ENCODE results near the gene ANKRD6.
"Not testable (repeated sequence)": the region's sequence is repeated elsewhere in the genome, so short reads cannot be mapped to it uniquely, and the experiment has no call there.

ANKRD6 gene

DNA sequence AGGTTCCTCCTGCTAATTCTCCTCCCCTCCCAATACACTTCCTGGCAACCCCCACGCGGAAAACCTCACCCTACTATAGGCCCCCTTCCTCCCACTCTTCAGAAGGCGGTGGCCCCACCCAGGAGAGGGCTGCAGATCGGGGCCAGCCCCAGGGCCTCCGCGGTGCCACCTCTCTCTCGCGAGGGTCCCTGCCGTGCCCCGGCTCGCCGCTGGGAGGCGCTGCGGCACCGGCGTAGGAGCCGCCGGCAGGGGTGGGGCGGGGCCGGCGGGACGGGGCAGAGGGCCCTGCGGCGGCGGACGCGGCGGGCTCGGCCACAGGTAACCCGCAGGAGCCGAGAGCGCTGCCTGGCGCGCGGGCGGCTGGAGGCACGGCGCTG lies at the start of gene ANKRD6:
Gene ANKRD6, plus strand, starts transcription at position 278 of the 377 bp plus-strand sequence. CDS start 133,825 bp downstream, outside the sequence.
- Histone ChIP-seq H3K4me3 (peak within 1 kb of the TSS; percentile 60), H3K9ac (ENCODE audit: insufficient read length) (no peak within 1 kb of the TSS), H3K27ac (no peak within 1 kb of the TSS), H3K9me3 (ENCODE audit: low read depth, low read length) (no peaks in the 10 kb centered on the region), H3K36me3 (ENCODE audit: insufficient read depth, low read length) (no peaks in the 10 kb centered on the region)
- DNase-seq (ENCODE audit: low read depth, low spot score), result no peak
- no peak for TF ChIP-seq EZH2 (IDR thresholded peaks at IDR 0.05)
- TF ChIP-seq FOXP2 (optimal IDR thresholded peaks at IDR 0.05; ENCODE audit: control extremely low read depth, extremely low read length, insufficient read depth), result no peak
- no peak for TF ChIP-seq POLR2AphosphoS5 (IDR thresholded peaks at IDR 0.05; ENCODE audit: borderline replicate concordance, low read depth, low read length)

DNA sequence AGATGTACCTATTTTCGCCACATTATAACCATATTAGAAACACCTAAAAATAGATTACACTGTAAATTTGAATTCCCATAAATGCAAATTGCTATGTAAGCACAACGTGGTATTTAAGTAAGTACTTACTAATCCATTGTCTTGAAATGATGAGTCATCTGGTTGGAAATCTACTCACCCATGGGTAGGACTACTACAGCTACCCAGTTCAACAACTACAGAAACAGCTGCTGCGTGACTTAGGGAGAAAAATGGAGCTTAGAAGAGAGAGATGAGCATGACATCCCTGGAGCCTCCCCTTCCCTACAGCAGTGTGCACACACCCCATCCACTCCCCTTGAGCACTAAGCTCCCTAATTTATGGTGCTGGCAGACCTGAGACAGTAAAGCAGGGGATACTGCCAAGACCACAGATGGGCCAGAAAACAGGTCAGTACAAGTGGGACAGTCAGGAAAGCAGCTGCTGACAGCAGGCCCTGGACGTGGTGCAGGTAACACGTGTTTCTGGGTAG lies 47.7 kb upstream of the ANKRD6 start:
- H3K9ac ChIP-seq (ENCODE audit: insufficient read length), result no peak overlapping the region
- DNase-seq (ENCODE audit: low read depth, low spot score), result no peak

DNA sequence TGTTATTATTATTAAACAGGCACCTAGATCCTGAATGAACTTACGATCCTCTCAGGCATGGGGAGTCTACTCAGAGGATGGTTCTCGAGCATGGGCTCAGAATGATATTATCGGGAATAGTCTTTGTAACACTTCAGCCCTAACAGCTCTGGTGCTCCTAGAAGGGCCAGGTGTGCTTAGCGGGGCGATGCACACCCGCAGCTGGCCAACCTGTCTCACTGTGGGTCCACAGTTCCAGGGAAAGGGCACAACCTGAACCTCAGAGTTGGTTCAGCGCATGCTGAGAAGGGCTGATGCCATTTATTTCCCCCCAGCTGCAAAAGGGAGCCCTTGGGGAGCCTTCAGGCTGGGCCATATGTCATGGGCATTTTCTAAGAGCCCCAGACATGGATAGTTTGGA lies 47.1 kb upstream of the ANKRD6 start:
- H3K9ac ChIP-seq (ENCODE audit: insufficient read length), result no peak overlapping the region
- no peak for DNase-seq (ENCODE audit: low read depth, low spot score)
- no peaks in the 10 kb centered on the region for H3K36me3 ChIP-seq (ENCODE audit: insufficient read depth, low read length)
- no peak for TF ChIP-seq EZH2 (IDR thresholded peaks at IDR 0.05)
- no peak for TF ChIP-seq POLR2AphosphoS5 (IDR thresholded peaks at IDR 0.05; ENCODE audit: borderline replicate concordance, low read depth, low read length)
- TF ChIP-seq FOXP2 (optimal IDR thresholded peaks at IDR 0.05; ENCODE audit: control extremely low read depth, extremely low read length, insufficient read depth), result no peak
- H3K27ac ChIP-seq, result no peak overlapping the region
- no peak overlapping the region for H3K4me3 ChIP-seq
- H3K9me3 ChIP-seq (ENCODE audit: low read depth, low read length), result no peaks in the 10 kb centered on the region

More for the DNA sequence above, 47.7 kb upstream of the ANKRD6 start:
- Histone ChIP-seq H3K9me3 (ENCODE audit: low read depth, low read length) (no peaks in the 10 kb centered on the region), H3K36me3 (ENCODE audit: insufficient read depth, low read length) (no peaks in the 10 kb centered on the region), H3K4me3 (no peak overlapping the region), H3K27ac (no peak overlapping the region)
- TF ChIP-seq FOXP2 (optimal IDR thresholded peaks at IDR 0.05; ENCODE audit: control extremely low read depth, extremely low read length, insufficient read depth) (no peak), EZH2 (IDR thresholded peaks at IDR 0.05) (no peak), POLR2AphosphoS5 (IDR thresholded peaks at IDR 0.05; ENCODE audit: borderline replicate concordance, low read depth, low read length) (no peak)

DNA sequence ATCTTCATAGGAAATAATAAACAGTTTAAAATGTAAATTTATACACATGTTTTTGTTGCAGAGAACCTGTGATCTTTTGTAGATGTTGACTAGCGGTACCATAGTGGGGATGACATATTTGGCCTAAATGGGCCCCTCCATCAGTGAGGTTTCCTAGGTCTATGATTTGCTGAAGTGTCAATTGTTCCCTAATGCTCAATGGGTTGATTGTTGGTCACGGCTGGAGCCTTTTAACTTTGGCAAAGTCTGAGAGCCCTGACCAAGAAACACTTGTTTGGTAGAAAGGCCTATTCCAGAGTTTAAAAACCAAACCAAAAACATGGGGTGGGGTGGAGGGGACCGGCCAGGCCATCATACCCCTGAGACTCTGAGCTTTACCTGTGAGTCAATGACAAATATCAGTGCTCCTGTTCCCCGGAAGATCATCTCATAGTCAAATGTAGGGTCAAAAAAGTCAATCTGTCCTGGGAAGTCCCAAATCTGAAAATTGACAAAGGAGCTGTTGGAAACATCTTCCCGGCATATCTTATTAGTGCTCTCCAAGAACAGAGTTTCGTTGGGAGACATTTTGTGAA lies 45.9 kb upstream of the ANKRD6 start:
- no peak overlapping the region for H3K27ac ChIP-seq
- DNase-seq (ENCODE audit: low read depth, low spot score), result no peak
- no peaks in the 10 kb centered on the region for H3K36me3 ChIP-seq (ENCODE audit: insufficient read depth, low read length)
- TF ChIP-seq POLR2AphosphoS5 (IDR thresholded peaks at IDR 0.05; ENCODE audit: borderline replicate concordance, low read depth, low read length) (no peak), EZH2 (IDR thresholded peaks at IDR 0.05) (no peak)
- H3K9me3 ChIP-seq (ENCODE audit: low read depth, low read length), result no peaks in the 10 kb centered on the region
- no peak overlapping the region for H3K4me3 ChIP-seq
- H3K9ac ChIP-seq (ENCODE audit: insufficient read length), result no peak overlapping the region

DNA sequence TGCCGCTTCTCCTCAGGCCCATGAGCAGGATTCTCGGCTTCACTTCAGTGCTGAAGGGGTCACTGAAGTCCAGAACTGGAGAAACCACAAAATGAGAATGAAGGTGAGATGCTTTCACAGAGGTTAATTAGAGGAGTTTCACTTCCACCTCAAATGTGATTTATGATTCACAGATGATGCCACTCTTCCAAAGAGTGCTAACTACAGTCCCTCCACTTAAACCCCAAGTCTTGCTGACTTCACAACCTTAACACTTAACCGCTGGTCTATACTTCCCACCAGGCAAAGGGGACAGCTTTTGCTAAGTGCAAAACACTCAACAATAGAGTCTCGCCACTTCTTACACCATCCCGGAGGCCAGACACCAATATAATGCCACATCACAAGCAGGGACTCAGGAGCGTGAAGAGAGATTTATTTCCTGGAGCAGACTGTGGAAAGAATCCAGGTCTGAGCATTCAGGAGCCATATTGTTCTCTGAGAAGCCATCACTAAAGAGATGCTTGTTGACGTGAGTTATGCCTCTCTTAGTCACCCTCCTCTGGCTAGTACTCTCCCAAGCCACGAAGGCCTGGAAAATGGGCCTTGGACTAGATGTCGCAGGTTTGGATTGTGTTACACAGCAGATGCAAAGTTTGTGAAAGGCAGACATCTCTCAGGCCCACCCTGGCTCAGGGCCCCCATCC lies 45.3 kb upstream of the ANKRD6 start:
- Histone ChIP-seq H3K27ac (no peak overlapping the region), H3K9me3 (ENCODE audit: low read depth, low read length) (no peaks in the 10 kb centered on the region), H3K9ac (ENCODE audit: insufficient read length) (no peak overlapping the region), H3K4me3 (no peak overlapping the region), H3K36me3 (ENCODE audit: insufficient read depth, low read length) (no peaks in the 10 kb centered on the region)
- TF ChIP-seq POLR2AphosphoS5 (IDR thresholded peaks at IDR 0.05; ENCODE audit: borderline replicate concordance, low read depth, low read length) (no peak), FOXP2 (optimal IDR thresholded peaks at IDR 0.05; ENCODE audit: control extremely low read depth, extremely low read length, insufficient read depth) (no peak), EZH2 (IDR thresholded peaks at IDR 0.05) (no peak)
- no peak for DNase-seq (ENCODE audit: low read depth, low spot score)

DNA sequence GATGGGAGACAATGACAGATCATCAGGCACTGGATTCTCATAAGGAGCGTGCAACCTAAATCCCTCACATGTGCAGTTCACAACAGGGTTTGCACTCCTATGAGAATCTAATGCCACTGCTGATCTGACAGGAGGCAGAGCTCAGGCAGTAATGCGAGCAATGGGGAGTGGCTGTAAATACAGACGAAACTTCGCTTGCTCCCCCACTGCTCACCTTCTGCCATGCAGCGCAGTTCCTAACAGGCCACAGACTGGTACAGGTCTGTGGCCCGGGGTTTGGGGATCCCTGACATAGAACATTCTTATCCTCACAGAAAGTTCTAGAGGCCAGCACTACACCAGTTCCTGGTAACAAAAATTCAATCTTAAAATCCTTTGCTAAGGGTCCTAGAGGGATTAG lies 44.1 kb upstream of the ANKRD6 start:
- Histone ChIP-seq H3K27ac (no peak overlapping the region), H3K9ac (ENCODE audit: insufficient read length) (no peak overlapping the region), H3K36me3 (ENCODE audit: insufficient read depth, low read length) (no peaks in the 10 kb centered on the region), H3K4me3 (no peak overlapping the region), H3K9me3 (ENCODE audit: low read depth, low read length) (no peaks in the 10 kb centered on the region)
- no peak for TF ChIP-seq POLR2AphosphoS5 (IDR thresholded peaks at IDR 0.05; ENCODE audit: borderline replicate concordance, low read depth, low read length)
- TF ChIP-seq FOXP2 (optimal IDR thresholded peaks at IDR 0.05; ENCODE audit: control extremely low read depth, extremely low read length, insufficient read depth), result no peak
- no peak for TF ChIP-seq EZH2 (IDR thresholded peaks at IDR 0.05)
- DNase-seq (ENCODE audit: low read depth, low spot score), result no peak

DNA sequence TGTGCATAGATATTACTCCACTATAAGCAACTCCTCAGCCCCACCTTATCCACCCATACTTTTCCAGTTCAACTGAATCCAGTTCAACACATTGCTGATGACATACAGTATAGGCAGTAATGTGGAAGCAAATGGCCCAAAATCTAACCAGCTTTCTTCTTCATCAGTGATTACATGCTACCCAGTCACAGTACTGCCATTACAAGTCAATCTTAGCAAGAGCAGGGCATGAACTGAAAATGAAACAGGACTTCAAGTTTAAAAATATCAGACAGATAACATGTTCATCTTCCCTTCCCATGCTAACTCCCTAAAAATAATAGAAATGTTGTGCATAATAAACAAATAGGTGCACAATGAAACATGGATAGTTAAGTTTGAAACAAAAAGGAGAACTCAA lies 40.1 kb upstream of the ANKRD6 start:
- DNase-seq (ENCODE audit: low read depth, low spot score), result no peak
- H3K9me3 ChIP-seq (ENCODE audit: low read depth, low read length), result no peaks in the 10 kb centered on the region
- no peak overlapping the region for H3K27ac ChIP-seq
- H3K9ac ChIP-seq (ENCODE audit: insufficient read length), result no peak overlapping the region
- no peak for TF ChIP-seq EZH2 (IDR thresholded peaks at IDR 0.05)
- no peak for TF ChIP-seq POLR2AphosphoS5 (IDR thresholded peaks at IDR 0.05; ENCODE audit: borderline replicate concordance, low read depth, low read length)
- no peak for TF ChIP-seq FOXP2 (optimal IDR thresholded peaks at IDR 0.05; ENCODE audit: control extremely low read depth, extremely low read length, insufficient read depth)
- no peaks in the 10 kb centered on the region for H3K36me3 ChIP-seq (ENCODE audit: insufficient read depth, low read length)
- H3K4me3 ChIP-seq, result no peak overlapping the region

DNA sequence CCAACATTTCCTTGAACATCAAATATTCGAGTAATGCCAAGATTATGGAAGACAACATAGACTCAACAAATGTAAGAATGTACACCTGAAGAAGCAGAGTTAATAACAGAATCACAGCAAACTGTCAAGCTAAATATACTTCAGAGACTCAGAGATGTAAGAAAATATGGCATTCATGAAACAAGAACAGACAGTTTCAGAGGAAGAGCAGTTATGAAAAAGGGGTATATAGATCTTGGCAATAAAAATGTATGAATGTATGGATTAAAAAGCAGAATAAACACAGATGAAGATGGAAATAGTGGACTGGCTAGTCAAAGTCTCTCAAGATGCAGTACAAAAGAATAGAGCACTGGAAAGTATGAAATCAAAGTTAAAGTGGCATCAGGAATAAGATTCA lies 39.3 kb upstream of the ANKRD6 start:
- no peak overlapping the region for H3K4me3 ChIP-seq
- no peak overlapping the region for H3K27ac ChIP-seq
- no peak overlapping the region for H3K9ac ChIP-seq (ENCODE audit: insufficient read length)
- TF ChIP-seq EZH2 (IDR thresholded peaks at IDR 0.05), result no peak
- TF ChIP-seq POLR2AphosphoS5 (IDR thresholded peaks at IDR 0.05; ENCODE audit: borderline replicate concordance, low read depth, low read length), result no peak
- no peak for TF ChIP-seq FOXP2 (optimal IDR thresholded peaks at IDR 0.05; ENCODE audit: control extremely low read depth, extremely low read length, insufficient read depth)
- no peaks in the 10 kb centered on the region for H3K9me3 ChIP-seq (ENCODE audit: low read depth, low read length)
- no peaks in the 10 kb centered on the region for H3K36me3 ChIP-seq (ENCODE audit: insufficient read depth, low read length)
- no peak for DNase-seq (ENCODE audit: low read depth, low spot score)

DNA sequence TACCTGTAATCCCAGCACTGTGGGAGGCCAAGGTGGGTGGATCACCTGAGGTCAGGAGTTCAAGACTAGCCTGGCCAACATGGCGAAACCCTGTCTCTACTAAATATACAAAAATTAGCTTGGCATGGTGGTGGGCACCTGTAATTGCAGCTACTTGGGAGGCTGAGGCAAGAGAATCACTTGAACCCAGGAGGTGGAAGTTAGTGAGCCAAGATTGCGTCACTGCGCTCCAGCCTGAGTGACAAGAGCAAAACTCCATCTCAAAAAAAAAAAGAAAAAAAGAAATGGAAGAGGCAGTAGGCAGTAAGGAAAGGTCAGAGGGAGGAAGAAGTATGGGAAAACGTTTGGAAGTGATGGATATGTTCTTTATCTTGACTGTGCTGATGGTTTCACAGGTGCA lies 35.1 kb upstream of the ANKRD6 start:
- not testable (repeated sequence) for H3K9me3 ChIP-seq (ENCODE audit: low read depth, low read length); H3K4me3 ChIP-seq; H3K27ac ChIP-seq; H3K36me3 ChIP-seq (ENCODE audit: insufficient read depth, low read length); DNase-seq (ENCODE audit: low read depth, low spot score); H3K9ac ChIP-seq (ENCODE audit: insufficient read length)
